Fibroblast of mammary gland (primary cell): ENCODE measurements around the gene CRYM.

Experiments
- DNase-seq: peaks from one replicate; pipeline ENCODE4 v3.0.0-alpha.2; 2010; ENCODE audit warnings: low read depth
- H3K4me3 ChIP-seq: 2 replicates; pipeline ENCODE4 v1.5.1; 2011; ENCODE audit warnings: low read depth, mild to moderate bottlenecking, low read length, moderate library complexity; ENCODE audit not compliant: control insufficient read depth
- TF ChIP-seq, protein P1 (sequence below): conservative IDR thresholded peaks from 2 replicates; pipeline ENCODE4 v1.5.1; 2011; ENCODE audit warnings: low read depth, low read length, inconsistent platforms; ENCODE audit not compliant: control insufficient read depth, insufficient read depth

The CRYM gene

DNA sequence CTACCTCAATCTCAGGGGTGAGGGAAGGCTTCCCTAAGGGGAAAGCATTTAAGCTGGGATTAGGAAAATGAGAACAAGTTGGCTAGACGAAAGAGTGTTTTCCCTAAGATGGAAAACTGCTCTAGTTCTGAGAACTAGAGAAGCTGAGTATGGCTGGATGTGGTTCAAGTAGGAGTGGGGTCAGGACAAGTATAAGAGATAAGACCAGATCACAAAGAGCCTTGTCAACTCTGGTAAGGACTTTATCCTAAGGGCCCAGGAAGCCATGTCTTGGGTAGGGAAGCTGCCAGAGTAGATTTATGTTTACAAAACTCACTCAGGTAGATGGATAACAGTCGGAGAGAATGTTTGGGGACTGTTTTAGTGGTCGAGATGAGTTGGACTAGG, 42.9 kb downstream of the CRYM start:
- DNase-seq = no peak
- H3K4me3 ChIP-seq = no peak overlapping the region
- TF ChIP-seq, protein P1, sequence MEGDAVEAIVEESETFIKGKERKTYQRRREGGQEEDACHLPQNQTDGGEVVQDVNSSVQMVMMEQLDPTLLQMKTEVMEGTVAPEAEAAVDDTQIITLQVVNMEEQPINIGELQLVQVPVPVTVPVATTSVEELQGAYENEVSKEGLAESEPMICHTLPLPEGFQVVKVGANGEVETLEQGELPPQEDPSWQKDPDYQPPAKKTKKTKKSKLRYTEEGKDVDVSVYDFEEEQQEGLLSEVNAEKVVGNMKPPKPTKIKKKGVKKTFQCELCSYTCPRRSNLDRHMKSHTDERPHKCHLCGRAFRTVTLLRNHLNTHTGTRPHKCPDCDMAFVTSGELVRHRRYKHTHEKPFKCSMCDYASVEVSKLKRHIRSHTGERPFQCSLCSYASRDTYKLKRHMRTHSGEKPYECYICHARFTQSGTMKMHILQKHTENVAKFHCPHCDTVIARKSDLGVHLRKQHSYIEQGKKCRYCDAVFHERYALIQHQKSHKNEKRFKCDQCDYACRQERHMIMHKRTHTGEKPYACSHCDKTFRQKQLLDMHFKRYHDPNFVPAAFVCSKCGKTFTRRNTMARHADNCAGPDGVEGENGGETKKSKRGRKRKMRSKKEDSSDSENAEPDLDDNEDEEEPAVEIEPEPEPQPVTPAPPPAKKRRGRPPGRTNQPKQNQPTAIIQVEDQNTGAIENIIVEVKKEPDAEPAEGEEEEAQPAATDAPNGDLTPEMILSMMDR = no peak

DNA sequence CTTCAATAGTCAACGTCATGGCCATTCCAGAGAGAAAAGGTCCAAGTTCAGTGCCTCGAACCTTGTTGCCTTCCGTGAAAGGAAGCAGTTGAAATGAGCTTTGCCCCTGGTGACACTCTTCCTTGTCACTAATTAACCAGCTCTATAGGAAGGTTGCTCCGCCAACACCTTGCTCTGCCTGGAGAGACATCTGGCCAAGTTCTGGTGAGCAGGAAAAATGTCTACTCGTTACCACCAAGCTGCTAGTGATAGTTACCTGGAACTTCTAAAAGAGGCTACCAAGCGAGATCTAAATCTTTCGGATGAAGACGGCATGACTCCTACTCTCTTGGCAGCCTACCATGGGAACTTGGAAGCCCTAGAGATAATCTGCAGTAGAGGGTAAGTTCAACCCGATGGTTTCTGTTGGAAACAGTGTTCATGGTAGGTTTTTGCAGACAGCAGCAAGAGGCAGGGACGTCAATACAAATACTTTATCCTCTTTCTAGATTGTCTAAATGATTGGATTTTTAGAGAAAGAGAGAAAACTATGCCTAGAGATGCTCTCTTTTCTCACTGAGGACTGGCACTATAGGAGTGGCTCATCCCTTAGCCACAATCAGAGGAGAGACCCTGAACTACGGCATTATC, 44.5 kb downstream of the CRYM start, which contains the start of gene ANKS4B:
ANKS4B (plus strand) TSS at position 179 of the 630 bp plus-strand sequence; CDS start at position 218, 39 bp downstream.
- H3K4me3 ChIP-seq = no peak within 1 kb of the TSS
- no peak for DNase-seq
- TF ChIP-seq, protein P1 = no peak

DNA sequence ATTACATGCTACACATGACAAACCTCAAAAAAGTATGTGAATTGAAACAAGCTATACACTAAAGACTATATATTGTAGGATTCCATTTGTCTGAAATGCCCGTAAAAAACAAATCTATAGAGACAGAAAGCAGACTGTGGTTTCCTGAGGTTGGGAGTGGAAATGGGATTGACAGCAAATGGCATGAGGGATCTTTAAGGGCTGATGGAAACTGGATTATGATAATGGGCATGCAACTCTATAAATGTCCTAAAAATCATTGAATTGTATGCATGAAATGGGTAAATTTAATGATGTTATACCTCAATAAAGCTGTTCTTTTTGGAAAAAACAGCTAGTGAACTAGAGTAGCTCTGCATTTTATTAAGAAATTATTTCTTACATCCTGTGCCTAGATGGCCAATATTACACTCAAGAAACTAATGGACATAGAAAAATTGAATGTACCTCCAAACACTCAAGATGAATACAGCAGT, 45.0 kb downstream of the CRYM start:
- no peak overlapping the region for H3K4me3 ChIP-seq
- no peak for DNase-seq
- TF ChIP-seq, protein P1 = no peak

DNA sequence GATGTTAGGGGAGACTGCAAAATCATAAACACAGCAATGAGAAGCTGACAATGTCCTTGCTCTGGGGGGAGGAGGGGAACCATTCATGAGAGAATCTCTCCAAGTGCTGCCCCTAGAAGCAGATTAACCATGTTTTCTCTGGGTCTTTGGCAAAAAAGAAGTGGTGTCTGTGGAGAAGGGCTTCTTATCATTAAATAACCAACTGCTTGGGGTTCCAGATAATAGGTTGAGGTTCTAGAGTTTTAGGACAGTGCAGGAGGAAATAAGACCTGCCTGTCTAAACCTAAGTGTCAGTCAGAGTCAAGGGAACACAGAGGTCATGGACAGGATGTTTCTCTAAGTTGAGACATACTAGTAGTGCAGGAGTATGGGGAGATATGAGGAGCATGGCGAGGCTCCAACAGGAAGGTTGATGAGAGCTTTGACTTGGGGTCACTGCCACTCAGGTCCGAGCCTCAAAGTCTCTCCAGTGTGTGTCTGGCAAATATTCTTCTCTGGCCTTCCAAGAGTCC, 49.7 kb downstream of the CRYM start:
- TF ChIP-seq, protein P1 = no peak
- no peak for DNase-seq
- no peak overlapping the region for H3K4me3 ChIP-seq

DNA sequence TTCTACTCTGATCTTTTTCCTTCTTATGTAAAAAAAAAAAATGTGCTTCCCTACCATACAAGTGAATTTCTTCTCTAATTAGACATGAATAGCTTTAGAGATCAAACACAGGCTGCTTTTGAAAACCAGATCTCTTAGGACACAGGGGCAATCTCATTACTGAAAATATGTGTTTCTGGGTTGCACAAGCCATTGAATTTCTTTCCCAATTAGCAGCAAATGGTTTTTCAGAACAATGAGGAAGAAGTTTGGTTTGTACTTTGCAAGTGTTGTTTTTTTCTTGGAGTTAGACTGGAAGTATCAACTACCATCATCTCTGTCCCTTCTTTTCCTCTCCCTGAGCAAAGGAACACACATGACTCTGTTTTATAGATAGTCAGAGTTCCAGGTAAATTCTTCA, 50.2 kb downstream of the CRYM start:
- DNase-seq = no peak
- TF ChIP-seq, protein P1 = no peak
- no peak overlapping the region for H3K4me3 ChIP-seq

DNA sequence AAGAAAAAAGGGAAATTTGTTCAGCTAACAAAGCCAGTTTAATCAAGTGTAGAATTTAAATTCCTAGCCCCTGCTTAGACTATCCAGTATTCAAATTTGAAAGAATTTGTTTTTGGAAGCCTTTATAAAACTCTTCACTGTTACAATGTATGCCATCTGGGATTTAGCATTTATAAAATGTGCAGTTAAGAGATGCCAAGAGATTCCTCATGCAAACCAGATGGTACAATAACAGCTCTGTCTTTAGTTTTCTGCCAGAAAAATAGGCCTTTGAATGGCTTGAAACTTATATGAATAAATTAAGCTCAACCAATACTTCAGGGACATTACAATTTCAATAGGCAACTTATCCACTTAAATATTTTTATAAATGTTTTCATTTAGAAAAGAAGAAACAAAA, 51.3 kb downstream of the CRYM start:
- TF ChIP-seq, protein P1 = no peak
- no peak for DNase-seq
- no peak overlapping the region for H3K4me3 ChIP-seq
